HEK293T (cell line): ENCODE data around the gene BOD1.

Experiments
- CTBP1 ChIP-seq: fragments of 450-650 bp; IDR thresholded peaks from 2 replicates; pipeline ENCODE4 v1.6.1; 2016; ENCODE audit warnings: borderline replicate concordance
- FOXK2 ChIP-seq: fragments of 450-650 bp; IDR thresholded peaks from 2 replicates; pipeline ENCODE4 v1.6.1; 2016; ENCODE audit warnings: mild to moderate bottlenecking
- FOXM1 ChIP-seq: fragments of 450-650 bp; IDR thresholded peaks from 2 replicates; pipeline ENCODE4 v1.6.1; 2017; ENCODE audit warnings: mild to moderate bottlenecking, borderline replicate concordance
- HDGF ChIP-seq: fragments of 450-650 bp; IDR thresholded peaks from 2 replicates; pipeline ENCODE4 v1.6.1; 2017; ENCODE audit warnings: antibody characterized with exemption, borderline replicate concordance
- L3MBTL2 ChIP-seq: fragments of 450-650 bp; conservative IDR thresholded peaks from 2 replicates; pipeline ENCODE4 v1.6.1; 2016; ENCODE audit warnings: mild to moderate bottlenecking
- PKNOX1 ChIP-seq: fragments of 450-650 bp; IDR thresholded peaks from 2 replicates; pipeline ENCODE4 v1.6.1; 2016
- SP1 ChIP-seq: fragments of 450-650 bp; IDR thresholded peaks from 2 replicates; pipeline ENCODE4 v1.6.1; 2017
- TARDBP ChIP-seq: fragments of 450-650 bp; IDR thresholded peaks from 2 replicates; pipeline ENCODE4 v1.6.1; 2016
- ZNF384 ChIP-seq: fragments of 450-650 bp; IDR thresholded peaks from 2 replicates; pipeline ENCODE4 v1.6.1; 2016

- no peak for TF ChIP-seq HDGF
- no peak for TF ChIP-seq TARDBP
- TF ChIP-seq SP1 = no peak
- no peak for TF ChIP-seq PKNOX1
- no peak for TF ChIP-seq CTBP1
- no peak for TF ChIP-seq FOXM1
- no peak for TF ChIP-seq ZNF384
- no peak for TF ChIP-seq FOXK2
- no peak for TF ChIP-seq L3MBTL2
These were observed 20.9 kb upstream of the BOD1 start for GRCh38 chr5:173637340-173637739.
